PC-9 (cell line): ENCODE measurements around the gene RBP4. TPM values are rescaled to one million over a fixed set of nuclear protein-coding genes. Genes with fewer than 3 reads are reported as not detected.

ENCODE experiments used
- BruUV-seq: library from RNA; stranded (reverse); fragments of 400-500 nt; replicated peaks from 2 replicates; lab custom pipeline; 2021; lab: Mats Ljungman, UMichigan
- CTCF ChIA-PET: fragments of 300-600 bp; sonication (Branson Sonifier 250); formaldehyde crosslinking; loops from one replicate; lab custom pipeline; 2022; ENCODE audit warnings: antibody characterized with exemption; lab: Charles Lee
- POLR2A ChIA-PET: fragments of 300-600 bp; sonication (Branson Sonifier 250); formaldehyde crosslinking; loops from one replicate; lab custom pipeline; 2022; ENCODE audit warnings: antibody characterized with exemption; ENCODE audit not compliant: unreplicated experiment; lab: Charles Lee
- DNase-seq, 2 experiments: peaks; one replicate each; pipeline versions ENCODE4 v3.0.0 to v3.0.0-alpha.2; 2015 to 2022; ENCODE audit warnings: mixed read lengths in 1 of 2
- H2AFZ ChIP-seq: fragments of 200-600 bp; sonication (generic); 2 replicates; pipeline ENCODE4 v1.8.1; 2017; ENCODE audit warnings: antibody characterized with exemption
- H3F3A ChIP-seq: fragments of 200-600 bp; sonication (generic); 2 replicates; pipeline ENCODE4 v1.8.1; 2017; ENCODE audit warnings: antibody characterized with exemption, mild to moderate bottlenecking, low read depth; ENCODE audit not compliant: insufficient read depth
- H3K27ac ChIP-seq: fragments of 200-600 bp; sonication (generic); 2 replicates; pipeline ENCODE4 v1.6.1; 2016; ENCODE audit warnings: mixed run types
- H3K27me3 ChIP-seq: fragments of 200-600 bp; sonication (generic); 2 replicates; pipeline ENCODE4 v1.6.1; 2016; ENCODE audit warnings: low read depth, mixed run types; ENCODE audit not compliant: insufficient read depth
- H3K36me3 ChIP-seq: fragments of 200-600 bp; sonication (generic); 2 replicates; pipeline ENCODE4 v1.6.1; 2016; ENCODE audit warnings: low read depth, mixed run types
- H3K4me1 ChIP-seq: fragments of 200-600 bp; sonication (generic); replicated peaks from 2 replicates; pipeline ENCODE4 v1.6.1; 2016; ENCODE audit warnings: mixed run types; ENCODE audit not compliant: insufficient read depth
- H3K4me2 ChIP-seq: fragments of 200-600 bp; sonication (generic); 2 replicates; pipeline ENCODE4 v1.6.1; 2017; ENCODE audit warnings: mixed run types
- H3K4me3 ChIP-seq: fragments of 200-600 bp; sonication (generic); 2 replicates; pipeline ENCODE4 v1.6.1; 2016; ENCODE audit warnings: mixed run types
- H3K79me2 ChIP-seq: fragments of 200-600 bp; sonication (generic); 2 replicates; pipeline ENCODE4 v1.6.1; 2017; ENCODE audit warnings: low read depth, mixed run types
- H3K9me2 ChIP-seq: fragments of 200-600 bp; sonication (generic); 2 replicates; pipeline ENCODE4 v1.8.1; 2017; ENCODE audit warnings: mild to moderate bottlenecking; ENCODE audit not compliant: insufficient read depth
- H3K9me3 ChIP-seq: fragments of 200-600 bp; sonication (generic); 2 replicates; pipeline ENCODE4 v1.8.1; 2016; ENCODE audit warnings: low read depth; ENCODE audit not compliant: insufficient read depth
- H4K20me1 ChIP-seq: fragments of 200-600 bp; sonication (generic); 2 replicates; pipeline ENCODE4 v1.8.1; 2017; ENCODE audit not compliant: insufficient read depth
- EZH2 ChIP-seq: fragments of 200-600 bp; sonication (generic); IDR thresholded peaks from 2 replicates; pipeline ENCODE4 v1.8.0; 2017; ENCODE audit warnings: antibody characterized with exemption, low read depth
- intact Hi-C: fragments of 100-400 bp; cut with micrococcal nuclease; formaldehyde crosslinking; loops from one replicate; pipeline ENCODE4 v1.10.0; 2022; ENCODE audit not compliant: unreplicated experiment
- total RNA-seq: library from RNA; stranded (reverse); gene quantifications from 2 replicates; pipeline ENCODE4 v1.2.3, GENCODE V29; 2021
- TF ChIP-seq, protein P1 (sequence below): fragments of 200-600 bp; sonication (generic); conservative IDR thresholded peaks from 2 replicates; pipeline ENCODE4 v1.6.1; 2017; ENCODE audit warnings: mixed run types, antibody characterized with exemption, mild to moderate bottlenecking, moderate library complexity

Gene RBP4
- total RNA-seq, 1 experiment from 2014 or later = 0.57 TPM

GRCh38 chr10:93600446-93601145, 439 bp downstream of the RBP4 start:
- Histone ChIP-seq H3K27ac (no peak overlapping the region), H3K4me1 (no peaks in the 10 kb centered on the region), H3F3A (no peaks in the 10 kb centered on the region), H3K4me2 (no peak overlapping the region), H3K27me3 (no peaks in the 10 kb centered on the region), H4K20me1 (no peaks in the 10 kb centered on the region), H3K36me3 (no peaks in the 10 kb centered on the region), H3K9me3 (no peaks in the 10 kb centered on the region), H3K4me3 (no peak overlapping the region), H3K79me2 (no peaks in the 10 kb centered on the region), H3K9me2 (no peaks in the 10 kb centered on the region), H2AFZ (no peak overlapping the region)
- ChIA-PET POLR2A (no interaction called here), CTCF (interaction anchor here (0.5 kb wide), 1 partner anchor 39 kb away, joined by 7 read pairs; no protein-coding TSS in a partner anchor)
- intact Hi-C loops = no loop called here
- TF ChIP-seq EZH2 = no peak
- TF ChIP-seq, protein P1, sequence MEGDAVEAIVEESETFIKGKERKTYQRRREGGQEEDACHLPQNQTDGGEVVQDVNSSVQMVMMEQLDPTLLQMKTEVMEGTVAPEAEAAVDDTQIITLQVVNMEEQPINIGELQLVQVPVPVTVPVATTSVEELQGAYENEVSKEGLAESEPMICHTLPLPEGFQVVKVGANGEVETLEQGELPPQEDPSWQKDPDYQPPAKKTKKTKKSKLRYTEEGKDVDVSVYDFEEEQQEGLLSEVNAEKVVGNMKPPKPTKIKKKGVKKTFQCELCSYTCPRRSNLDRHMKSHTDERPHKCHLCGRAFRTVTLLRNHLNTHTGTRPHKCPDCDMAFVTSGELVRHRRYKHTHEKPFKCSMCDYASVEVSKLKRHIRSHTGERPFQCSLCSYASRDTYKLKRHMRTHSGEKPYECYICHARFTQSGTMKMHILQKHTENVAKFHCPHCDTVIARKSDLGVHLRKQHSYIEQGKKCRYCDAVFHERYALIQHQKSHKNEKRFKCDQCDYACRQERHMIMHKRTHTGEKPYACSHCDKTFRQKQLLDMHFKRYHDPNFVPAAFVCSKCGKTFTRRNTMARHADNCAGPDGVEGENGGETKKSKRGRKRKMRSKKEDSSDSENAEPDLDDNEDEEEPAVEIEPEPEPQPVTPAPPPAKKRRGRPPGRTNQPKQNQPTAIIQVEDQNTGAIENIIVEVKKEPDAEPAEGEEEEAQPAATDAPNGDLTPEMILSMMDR = no peak
- no peak for DNase-seq
- BruUV-seq = no TSS peak

DNA sequence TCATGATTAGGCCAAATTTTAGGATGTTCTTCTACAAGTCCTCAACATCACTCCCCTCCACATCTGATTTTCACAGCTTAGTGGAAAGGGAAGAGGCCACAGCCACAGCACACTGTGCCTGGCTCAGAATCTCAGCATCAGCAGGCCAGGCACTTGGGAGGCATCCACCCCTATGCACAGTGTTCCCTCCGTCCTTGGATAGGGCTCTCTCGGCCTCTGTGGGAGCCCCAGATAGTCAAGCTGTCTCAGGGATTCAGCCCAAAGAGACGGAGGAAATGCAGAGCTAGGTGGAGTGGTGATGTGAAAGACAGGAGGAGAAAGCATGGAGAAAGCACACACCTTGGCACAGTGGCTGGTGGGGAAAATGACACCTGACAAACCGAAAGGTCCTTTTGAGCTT, 1.3 kb downstream of the RBP4 start:
- H3F3A ChIP-seq = no peaks in the 10 kb centered on the region
- no peaks in the 10 kb centered on the region for H3K9me3 ChIP-seq
- intact Hi-C loops = no loop called here
- TF ChIP-seq EZH2 = no peak
- TF ChIP-seq, protein P1 = no peak
- H3K79me2 ChIP-seq = no peaks in the 10 kb centered on the region
- BruUV-seq = no TSS peak
- H2AFZ ChIP-seq = no peak overlapping the region
- no peaks in the 10 kb centered on the region for H3K4me1 ChIP-seq
- no peak overlapping the region for H3K27ac ChIP-seq
- POLR2A ChIA-PET = interaction anchor here (0.7 kb wide), 1 partner anchor 95 kb away, joined by 3 read pairs; no protein-coding TSS in a partner anchor
- H3K9me2 ChIP-seq = no peaks in the 10 kb centered on the region
- H3K4me3 ChIP-seq = no peak overlapping the region
- CTCF ChIA-PET = interaction anchor here (0.5 kb wide), 1 partner anchor 40 kb away, joined by 7 read pairs; no protein-coding TSS in a partner anchor
- DNase-seq = no peak
- no peaks in the 10 kb centered on the region for H3K36me3 ChIP-seq
- H4K20me1 ChIP-seq = no peaks in the 10 kb centered on the region
- H3K4me2 ChIP-seq = no peak overlapping the region
- H3K27me3 ChIP-seq = no peaks in the 10 kb centered on the region

- Histone ChIP-seq H3K27ac (no peak overlapping the region), H3K27me3 (no peaks in the 10 kb centered on the region), H2AFZ (no peak overlapping the region), H3F3A (no peaks in the 10 kb centered on the region), H3K9me3 (no peaks in the 10 kb centered on the region), H3K9me2 (no peaks in the 10 kb centered on the region), H3K36me3 (no peaks in the 10 kb centered on the region), H4K20me1 (no peaks in the 10 kb centered on the region), H3K79me2 (no peaks in the 10 kb centered on the region), H3K4me2 (no peak overlapping the region), H3K4me3 (no peak overlapping the region), H3K4me1 (no peaks in the 10 kb centered on the region)
- ChIA-PET CTCF (no interaction called here), POLR2A (interaction anchor here (0.7 kb wide), 1 partner anchor 95 kb away, joined by 3 read pairs; no protein-coding TSS in a partner anchor)
- no peak for TF ChIP-seq EZH2
- TF ChIP-seq, protein P1 = no peak
- DNase-seq = no peak
- BruUV-seq = no TSS peak
- intact Hi-C loops = no loop called here
Observed at GRCh38 chr10:93599335-93599734, 1.7 kb downstream of the RBP4 start.
